ENCODE data around the gene ZNF189. TPM values are rescaled to one million over a fixed set of nuclear protein-coding genes. Genes with fewer than 3 reads are reported as not detected.

The ZNF189 gene
- total and polyA plus RNA-seq, 2 donors (not counting 3 experiments of a cell fraction or from before 2014, with no cell fraction given), result 3.3 to 14.6 TPM

- H3K27me3 ChIP-seq (ENCODE audit: control insufficient read depth in 2 of 2, insufficient read depth in 2 of 2, low read length in 2 of 2), result peaks cover 9 to 12% of the 10 kb centered on the region in 2 experiments
- no peaks in the 10 kb centered on the region for H3K9me3 ChIP-seq (replicated peaks; ENCODE audit: control insufficient read depth, insufficient read depth, low read length)
- H3K9ac ChIP-seq (replicated peaks; ENCODE audit: extremely low read depth, insufficient read depth, low read length), result no peak overlapping the region
- no peak overlapping the region for H3K4me3 ChIP-seq (replicated peaks in 1 of 3; ENCODE audit: insufficient read depth in 1 of 3, low read depth in 1 of 3, low read length in 3 of 3)
- no TSS peak for BruUV-seq (replicated peaks)
- no peaks in the 10 kb centered on the region for H4K20me1 ChIP-seq (replicated peaks; ENCODE audit: control insufficient read depth, extremely low read depth, insufficient read depth, low read length)
- no peaks in the 10 kb centered on the region for H3K4me1 ChIP-seq (ENCODE audit: control insufficient read depth, extremely low read depth, insufficient read depth, low read length)
- POLR2A ChIA-PET, result no interaction called here
- FAIRE-seq, result no peak
- no peaks in the 10 kb centered on the region for H3K79me2 ChIP-seq (ENCODE audit: control insufficient read depth, insufficient read depth, low read length)
- H3K9me1 ChIP-seq (replicated peaks; ENCODE audit: control insufficient read depth, extremely low read depth, insufficient read depth, low read length), result no peaks in the 10 kb centered on the region
- dilution Hi-C loops (cut with MboI; ENCODE audit: extremely low pct_ligation_motif_present, low sequenced_read_pairs), result no loop called here
- H3K27ac ChIP-seq (ENCODE audit: insufficient read depth, low read depth, low read length), result no peak overlapping the region
- intact Hi-C loops (cut with micrococcal nuclease), result no loop called here
- TF ChIP-seq EZH2 (IDR thresholded peaks at IDR 0.05; ENCODE audit: borderline replicate concordance, low read depth, low read length, severe bottlenecking), result no peak
- no peak for TF ChIP-seq MYC (IDR thresholded peaks at IDR 0.05; ENCODE audit: low read depth, low read length)
- TF ChIP-seq JUN (IDR thresholded peaks at IDR 0.05; ENCODE audit: borderline replicate concordance, insufficient read depth, insufficient read length, low read depth), result no peak
- TF ChIP-seq MAX (IDR thresholded peaks at IDR 0.05; ENCODE audit: insufficient read depth, insufficient read length), result no peak
- TF ChIP-seq POLR2AphosphoS5 (IDR thresholded peaks at IDR 0.05; ENCODE audit: insufficient read depth, low read depth, low read length), result no peak
- no peak for TF ChIP-seq GATA2 (IDR thresholded peaks at IDR 0.05; ENCODE audit: insufficient read depth, insufficient read length, low read depth, low read length)
- no peak for TF ChIP-seq FOS (IDR thresholded peaks at IDR 0.05; ENCODE audit: borderline replicate concordance, insufficient read depth, low read length)
- TF ChIP-seq CTCF (IDR thresholded peaks at IDR 0.05; ENCODE audit: extremely low read depth in 1 of 2, insufficient read depth in 1 of 2, low read depth in 1 of 2, low read length in 2 of 2), result no peak
- TF ChIP-seq POLR2A (IDR thresholded peaks at IDR 0.05; ENCODE audit: low read depth, low read length), result no peak
- CTCF ChIA-PET, result interaction anchor here (1.1 to 4.5 kb wide), 4 partner anchors 10 to 84 kb away, joined by 3 to 96 read pairs (median 5); partner anchors contain the start of gene RNF20
- no peaks in the 10 kb centered on the region for H3K36me3 ChIP-seq (ENCODE audit: control insufficient read depth in 2 of 2, extremely low read depth in 1 of 2, insufficient read depth in 2 of 2, low read length in 2 of 2)
- no peak for DNase-seq (ENCODE audit: low read depth, low spot score)
- H3K4me2 ChIP-seq (ENCODE audit: insufficient read depth, low read length), result no peak overlapping the region
- H2AFZ ChIP-seq (ENCODE audit: low read depth, low read length), result no peak overlapping the region
These were observed 48.1 kb downstream of the ZNF189 start for GRCh38 chr9:101446732-101447131.

Measured in endothelial cell of umbilical vein (primary cell).